ENCODE data around the gene ZDHHC3. TPM values are rescaled to one million over a fixed set of nuclear protein-coding genes. Genes with fewer than 3 reads are reported as not detected.
"Not testable (repeated sequence)": the region's sequence is repeated elsewhere in the genome, so short reads cannot be mapped to it uniquely, and the experiment has no call there.

ZDHHC3 gene
- total RNA-seq, 1 donor from 2014 or later: 66.6 TPM

DNA sequence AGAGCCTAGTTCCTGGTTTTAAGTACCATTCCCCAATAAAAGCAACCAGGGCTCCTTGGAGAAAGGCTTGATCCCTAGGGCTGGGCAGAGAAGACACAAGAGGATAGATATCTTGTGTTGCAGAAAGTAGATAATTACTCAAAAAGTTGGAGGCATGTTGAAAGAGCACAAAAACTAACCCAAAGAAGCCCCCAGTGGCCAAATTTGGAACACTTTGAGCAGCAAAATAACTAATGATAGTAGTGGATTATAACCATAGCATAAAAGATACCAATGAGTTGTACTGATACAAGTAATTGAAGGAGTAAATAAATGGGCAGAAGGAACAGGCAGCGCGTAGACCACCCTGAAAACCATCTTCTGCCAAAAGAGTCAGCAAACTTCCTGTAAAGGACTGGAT, 12.1 kb upstream of the ZDHHC3 start:
- Histone ChIP-seq H3K36me3 (ENCODE audit: insufficient read depth, low read length) (peaks cover 7% of the 10 kb centered on the region), H3K27ac (ENCODE audit: low read depth, low read length) (no peak overlapping the region), H3K9me3 (ENCODE audit: insufficient read depth, low read depth, low read length) (no peaks in the 10 kb centered on the region), H3K9ac (ENCODE audit: low read length) (no peak overlapping the region), H2AFZ (ENCODE audit: low read depth, low read length) (no peak overlapping the region), H3K4me1 (ENCODE audit: insufficient read depth, low read length) (peaks cover 3% of the 10 kb centered on the region), H3K79me2 (ENCODE audit: insufficient read depth, low read length) (peaks cover 48% of the 10 kb centered on the region), H3K27me3 (ENCODE audit: insufficient read depth, low read length) (no peaks in the 10 kb centered on the region), H3K4me3 (ENCODE audit: insufficient read depth, low read depth, low read length) (no peak overlapping the region), H3K4me2 (ENCODE audit: low read length) (no peak overlapping the region), H4K20me1 (ENCODE audit: insufficient read depth, low read length) (peaks cover 77% of the 10 kb centered on the region)
- peaks cover 32% of the 10 kb centered on the region for H3K4me1 Mint-ChIP-seq (ENCODE audit: low read depth, unreplicated experiment)
- peaks cover 30% of the 10 kb centered on the region for H3K36me3 Mint-ChIP-seq (ENCODE audit: low read depth, unreplicated experiment)
- no peaks in the 10 kb centered on the region for H3K27me3 Mint-ChIP-seq (ENCODE audit: low read depth, unreplicated experiment)
- H3K4me3 Mint-ChIP-seq (ENCODE audit: unreplicated experiment): no peak overlapping the region
- no peaks in the 10 kb centered on the region for H3K9me3 Mint-ChIP-seq (ENCODE audit: unreplicated experiment)
- no peak for FAIRE-seq
- no peak for DNase-seq (ENCODE audit: low read depth)
- no peak for TF ChIP-seq EZH2 (IDR thresholded peaks at IDR 0.05; ENCODE audit: insufficient read depth, low read length)
- TF ChIP-seq, protein P1, sequence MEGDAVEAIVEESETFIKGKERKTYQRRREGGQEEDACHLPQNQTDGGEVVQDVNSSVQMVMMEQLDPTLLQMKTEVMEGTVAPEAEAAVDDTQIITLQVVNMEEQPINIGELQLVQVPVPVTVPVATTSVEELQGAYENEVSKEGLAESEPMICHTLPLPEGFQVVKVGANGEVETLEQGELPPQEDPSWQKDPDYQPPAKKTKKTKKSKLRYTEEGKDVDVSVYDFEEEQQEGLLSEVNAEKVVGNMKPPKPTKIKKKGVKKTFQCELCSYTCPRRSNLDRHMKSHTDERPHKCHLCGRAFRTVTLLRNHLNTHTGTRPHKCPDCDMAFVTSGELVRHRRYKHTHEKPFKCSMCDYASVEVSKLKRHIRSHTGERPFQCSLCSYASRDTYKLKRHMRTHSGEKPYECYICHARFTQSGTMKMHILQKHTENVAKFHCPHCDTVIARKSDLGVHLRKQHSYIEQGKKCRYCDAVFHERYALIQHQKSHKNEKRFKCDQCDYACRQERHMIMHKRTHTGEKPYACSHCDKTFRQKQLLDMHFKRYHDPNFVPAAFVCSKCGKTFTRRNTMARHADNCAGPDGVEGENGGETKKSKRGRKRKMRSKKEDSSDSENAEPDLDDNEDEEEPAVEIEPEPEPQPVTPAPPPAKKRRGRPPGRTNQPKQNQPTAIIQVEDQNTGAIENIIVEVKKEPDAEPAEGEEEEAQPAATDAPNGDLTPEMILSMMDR (IDR thresholded peaks at IDR 0.05; ENCODE audit: insufficient read depth, low read depth, low read length): peak; percentile 54
- no peak overlapping the region for H3K27ac Mint-ChIP-seq (ENCODE audit: unreplicated experiment)

DNA sequence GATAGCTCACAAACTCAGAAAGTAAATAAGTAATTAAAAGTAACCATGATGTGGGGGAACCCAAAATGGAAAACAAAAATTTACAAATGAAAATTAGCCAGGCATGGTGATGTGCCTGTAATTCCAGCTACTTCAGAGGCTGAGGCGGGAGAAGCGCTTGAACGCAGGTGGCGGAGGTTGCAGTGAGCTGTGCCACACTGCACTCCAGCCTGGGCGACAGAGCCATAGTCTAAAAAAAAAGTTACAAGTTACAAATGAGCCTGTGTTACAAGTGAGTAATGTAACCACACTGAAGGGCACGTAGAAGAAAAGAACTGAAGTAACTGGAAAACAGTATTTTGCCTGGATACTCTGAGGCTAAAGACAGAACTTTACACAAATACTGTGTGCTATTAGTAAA, 11.4 kb upstream of the ZDHHC3 start:
- H2AFZ ChIP-seq (ENCODE audit: low read depth, low read length): no peak overlapping the region
- Mint-ChIP-seq H3K36me3 (ENCODE audit: low read depth, unreplicated experiment) (peaks cover 26% of the 10 kb centered on the region), H3K4me1 (ENCODE audit: low read depth, unreplicated experiment) (peaks cover 27% of the 10 kb centered on the region), H3K27me3 (ENCODE audit: low read depth, unreplicated experiment) (no peaks in the 10 kb centered on the region), H3K27ac (ENCODE audit: unreplicated experiment) (no peak overlapping the region), H3K4me3 (ENCODE audit: unreplicated experiment) (peak overlapping the region; percentile 66), H3K9me3 (ENCODE audit: unreplicated experiment) (no peaks in the 10 kb centered on the region)
- TF ChIP-seq, protein P1 (IDR thresholded peaks at IDR 0.05; ENCODE audit: insufficient read depth, low read depth, low read length): no peak
- no peak for TF ChIP-seq EZH2 (IDR thresholded peaks at IDR 0.05; ENCODE audit: insufficient read depth, low read length)
- H3K79me2 ChIP-seq (ENCODE audit: insufficient read depth, low read length): peaks cover 55% of the 10 kb centered on the region
- H3K36me3 ChIP-seq (ENCODE audit: insufficient read depth, low read length): peaks cover 7% of the 10 kb centered on the region
- DNase-seq (ENCODE audit: low read depth) (no peak), FAIRE-seq (no peak)
- H3K27ac ChIP-seq (ENCODE audit: low read depth, low read length): no peak overlapping the region
- no peaks in the 10 kb centered on the region for H3K9me3 ChIP-seq (ENCODE audit: insufficient read depth, low read depth, low read length)
- H3K4me2 ChIP-seq (ENCODE audit: low read length): no peak overlapping the region
- no peaks in the 10 kb centered on the region for H3K27me3 ChIP-seq (ENCODE audit: insufficient read depth, low read length)
- H4K20me1 ChIP-seq (ENCODE audit: insufficient read depth, low read length): peaks cover 77% of the 10 kb centered on the region
- H3K4me3 ChIP-seq (ENCODE audit: insufficient read depth, low read depth, low read length): no peak overlapping the region
- no peaks in the 10 kb centered on the region for H3K4me1 ChIP-seq (ENCODE audit: insufficient read depth, low read length)
- no peak overlapping the region for H3K9ac ChIP-seq (ENCODE audit: low read length)

DNA sequence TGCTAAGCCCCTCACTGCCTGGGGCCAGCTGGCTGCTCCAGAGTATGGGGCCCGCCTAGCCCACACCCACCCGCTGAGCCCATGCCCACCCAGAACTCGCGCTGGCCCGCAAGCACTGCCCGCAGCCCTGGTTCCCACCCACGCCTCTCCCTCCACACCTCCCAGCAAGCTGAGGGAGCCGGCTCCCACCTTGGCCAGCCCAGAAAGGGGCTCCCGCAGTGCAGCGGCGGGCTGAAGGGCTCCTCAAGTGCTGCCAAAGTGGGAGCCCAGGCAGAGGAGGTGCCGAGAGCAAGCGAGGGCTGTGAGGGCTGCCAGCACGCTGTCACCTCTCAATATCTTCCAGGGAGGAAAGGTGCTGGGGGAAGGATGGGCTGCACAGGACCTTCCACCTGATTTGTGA, 10.4 kb upstream of the ZDHHC3 start:
- H2AFZ ChIP-seq (ENCODE audit: low read depth, low read length); FAIRE-seq: not testable (repeated sequence)

More for the DNA sequence above, 10.4 kb upstream of the ZDHHC3 start:
- not testable (repeated sequence) for H3K4me1 ChIP-seq (ENCODE audit: insufficient read depth, low read length); H3K4me3 Mint-ChIP-seq (ENCODE audit: unreplicated experiment); H3K9ac ChIP-seq (ENCODE audit: low read length); H3K4me3 ChIP-seq (ENCODE audit: insufficient read depth, low read depth, low read length); H3K27ac ChIP-seq (ENCODE audit: low read depth, low read length); H3K27me3 ChIP-seq (ENCODE audit: insufficient read depth, low read length); H3K27me3 Mint-ChIP-seq (ENCODE audit: low read depth, unreplicated experiment); H3K9me3 Mint-ChIP-seq (ENCODE audit: unreplicated experiment); H3K9me3 ChIP-seq (ENCODE audit: insufficient read depth, low read depth, low read length); H3K36me3 ChIP-seq (ENCODE audit: insufficient read depth, low read length); H3K4me2 ChIP-seq (ENCODE audit: low read length); DNase-seq (ENCODE audit: low read depth); H3K27ac Mint-ChIP-seq (ENCODE audit: unreplicated experiment)
- Mint-ChIP-seq H3K36me3 (ENCODE audit: low read depth, unreplicated experiment) (peaks cover 28% of the 10 kb centered on the region), H3K4me1 (ENCODE audit: low read depth, unreplicated experiment) (peaks cover 32% of the 10 kb centered on the region)
- H3K79me2 ChIP-seq (ENCODE audit: insufficient read depth, low read length): peaks cover 65% of the 10 kb centered on the region
- H4K20me1 ChIP-seq (ENCODE audit: insufficient read depth, low read length): peaks cover 77% of the 10 kb centered on the region
